Choroid plexus epithelial cell (primary cell): ENCODE measurements around the gene VGLL4.

Experiments
- DNase-seq: peaks from one replicate; pipeline ENCODE4 v3.0.0-alpha.2; 2010; ENCODE audit warnings: low read depth
- H3K4me3 ChIP-seq: 2 replicates; pipeline ENCODE4 v1.5.1; 2011; ENCODE audit warnings: low read depth, mild to moderate bottlenecking, control low read depth, low read length, moderate library complexity
- CTCF ChIP-seq: conservative IDR thresholded peaks from 2 replicates; pipeline ENCODE4 v1.5.1; 2011; ENCODE audit warnings: low read depth, mild to moderate bottlenecking, control low read depth, inconsistent platforms, low read length, moderate library complexity

VGLL4 gene

GRCh38 chr3:11510001-11510340, 133.7 kb downstream of the VGLL4 start:
- no peak for TF ChIP-seq CTCF
- H3K4me3 ChIP-seq: no peak overlapping the region
- DNase-seq: no peak

GRCh38 chr3:11509173-11510000, 134.3 kb downstream of the VGLL4 start:
- DNase-seq: peak; percentile 99
- H3K4me3 ChIP-seq: no peak overlapping the region
- TF ChIP-seq CTCF: peak; percentile 51

GRCh38 chr3:11508346-11509172, 135.2 kb downstream of the VGLL4 start:
- DNase-seq: no peak
- H3K4me3 ChIP-seq: no peak overlapping the region
- no peak for TF ChIP-seq CTCF

DNA sequence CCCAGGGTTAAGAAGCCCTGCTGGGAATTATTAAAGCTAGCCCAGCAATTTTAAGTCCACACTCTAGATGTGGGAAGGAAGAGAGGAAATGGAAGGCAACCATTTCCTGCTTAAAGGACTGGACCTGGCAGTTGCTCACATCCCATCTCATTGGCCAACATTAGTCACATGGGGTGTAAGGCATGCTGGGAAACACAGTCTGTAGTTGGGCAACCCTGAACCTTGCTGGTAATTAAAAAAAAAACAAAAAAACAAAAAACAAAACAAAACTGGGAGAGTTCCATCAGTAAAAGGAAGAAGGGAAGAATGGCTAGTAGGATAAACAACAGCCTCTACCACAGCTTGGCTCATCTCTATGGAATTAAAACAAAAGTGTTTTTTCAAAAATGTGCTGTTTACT, 136.0 kb downstream of the VGLL4 start:
- TF ChIP-seq CTCF: no peak
- no peak for DNase-seq
- H3K4me3 ChIP-seq: no peak overlapping the region
